ENCODE data around the gene SNX1.

Gene SNX1

GRCh38 chr15:64164436-64164835 is 68.7 kb downstream of the SNX1 start:
- no peak for DNase-seq

DNA sequence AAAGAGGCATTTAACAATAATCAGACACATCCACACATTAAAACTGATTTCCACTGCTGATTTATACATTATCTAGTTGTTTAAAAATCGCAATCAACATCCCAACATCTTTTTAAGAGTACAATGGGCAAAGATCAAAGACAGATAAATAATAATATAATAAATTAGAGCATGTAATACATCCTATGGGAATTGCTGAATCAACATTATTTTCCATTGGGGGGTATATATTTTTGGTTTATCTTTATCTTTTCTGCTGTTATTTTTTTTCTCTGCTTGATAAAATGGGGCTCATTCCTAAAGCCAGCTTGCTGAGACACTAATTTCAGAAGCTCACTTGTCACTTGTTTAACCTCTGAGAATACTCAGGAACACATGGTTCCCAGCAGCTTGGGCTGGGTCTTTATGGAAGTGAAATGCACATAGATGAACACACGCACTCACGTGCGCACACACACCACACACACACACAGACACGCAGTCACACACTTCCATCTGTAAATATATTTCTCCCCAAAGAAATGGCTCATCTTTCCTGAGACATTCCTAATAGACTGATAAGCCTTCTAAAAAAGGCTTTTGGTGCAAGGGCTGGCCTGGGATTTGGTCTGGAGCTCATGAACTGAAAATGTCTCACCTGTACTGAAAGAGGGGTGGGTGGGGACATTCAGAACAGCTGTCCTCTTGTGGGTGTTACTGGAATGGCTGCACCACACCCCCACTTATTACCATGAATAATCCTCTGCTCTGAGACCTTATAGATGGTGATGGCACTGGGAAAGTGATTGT is 70.5 kb downstream of the SNX1 start:
- DNase-seq, result no peak

DNA sequence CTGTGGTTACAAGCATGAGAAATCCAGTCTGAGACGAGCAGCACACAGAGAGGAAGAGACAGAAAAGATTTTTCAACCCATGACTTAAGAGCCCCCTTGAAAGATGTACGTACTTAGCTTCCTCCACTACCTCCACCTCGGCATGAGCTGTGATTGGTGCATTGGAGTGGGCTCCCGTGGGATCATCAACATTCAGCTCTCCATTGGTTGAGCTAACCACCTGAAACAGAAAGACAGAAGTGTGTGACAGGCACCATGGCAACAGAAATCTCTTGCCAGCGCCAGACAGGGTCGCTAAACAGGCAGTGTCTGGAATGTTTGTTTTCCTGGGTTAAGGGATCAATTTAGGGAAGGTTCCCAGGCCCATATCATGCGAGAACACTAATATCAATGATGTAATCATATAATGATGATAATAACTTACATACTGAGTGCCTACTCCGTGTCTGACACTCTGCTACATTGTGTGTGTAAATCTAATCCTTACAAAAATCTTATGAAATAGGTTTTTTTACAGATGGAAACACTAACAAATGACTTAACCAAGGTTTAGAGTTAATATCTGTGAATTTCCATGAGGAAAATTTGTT is 84.5 kb downstream of the SNX1 start:
- no peak for DNase-seq

GRCh38 chr15:64182859-64183370 is 87.1 kb downstream of the SNX1 start:
- DNase-seq, result no peak

- DNase-seq, result no peak
Observed at GRCh38 chr15:64185146-64185911, 89.5 kb downstream of the SNX1 start.

DNA sequence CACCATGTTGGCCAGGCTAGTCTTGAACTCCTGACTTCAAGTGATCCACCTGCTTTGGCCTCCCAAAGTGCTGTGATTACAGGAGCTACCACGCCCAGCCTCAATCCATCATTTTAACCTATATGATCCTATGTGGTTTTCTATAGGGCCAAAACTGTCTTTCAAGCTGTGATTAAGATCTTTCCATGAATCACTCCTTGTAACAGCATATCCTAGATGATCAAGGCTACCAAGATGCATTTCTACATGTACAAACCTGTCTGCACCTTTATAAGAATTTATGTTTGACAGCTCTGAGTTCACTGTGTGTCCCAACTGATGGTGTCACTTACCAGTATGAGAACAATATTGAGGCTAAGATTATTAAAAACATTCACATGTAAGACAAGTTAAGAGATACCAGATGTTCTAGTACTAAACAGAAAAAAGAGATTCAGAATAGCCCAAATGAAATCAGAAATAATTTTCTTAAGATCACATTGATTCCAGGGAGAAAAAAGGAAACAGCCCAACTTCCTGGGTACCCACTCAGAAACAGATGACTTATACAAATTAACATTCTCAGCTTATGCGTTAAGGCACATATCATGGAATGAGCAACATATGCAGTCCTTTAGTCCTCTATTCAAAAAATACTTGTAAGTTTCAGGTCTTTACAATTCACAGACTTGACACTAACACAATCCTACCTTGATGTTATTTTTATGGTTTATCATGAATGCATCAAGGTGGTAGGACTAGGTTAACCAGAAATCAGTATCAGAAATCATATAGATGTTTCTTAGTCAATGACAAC is 91.8 kb downstream of the SNX1 start:
- DNase-seq, result no peak

Measured in activated effector memory CD4-positive, alpha-beta T cell treated with Interleukin-2 at 50 U/mL for 16 hours (primary cell).